HepG2 (cell line): ENCODE results near the gene VPS37B. TPM values are rescaled to one million over a fixed set of nuclear protein-coding genes. Genes with fewer than 3 reads are reported as not detected.
A peak's percentile ranks its signal among the peaks of the same experiment; 100 is the strongest.

Experiments
- HIC2 ChIP-seq: sonication (generic); formaldehyde crosslinking; IDR thresholded peaks from 2 replicates; pipeline ENCODE4 v1.9.0; 2022; ENCODE audit warnings: low read depth, missing genetic modification reagents
- HNF1B ChIP-seq: sonication (generic); formaldehyde crosslinking; IDR thresholded peaks from 2 replicates; pipeline ENCODE4 v1.5.1; 2020; ENCODE audit warnings: mild to moderate bottlenecking, moderate library complexity, missing genetic modification reagents
- KIAA2018 ChIP-seq: sonication (generic); formaldehyde crosslinking; IDR thresholded peaks from 2 replicates; pipeline ENCODE4 v1.5.0; 2020; ENCODE audit warnings: mild to moderate bottlenecking, missing genetic modification reagents, borderline replicate concordance
- MAZ ChIP-seq, 2 experiments: sonication (generic) in 1 of 2; formaldehyde crosslinking in 1 of 2; IDR thresholded peaks; 2 replicates each; pipeline versions ENCODE4 v1.5.0 to v1.6.1; 2012 to 2020; ENCODE audit warnings: low read depth in 2 of 2, mild to moderate bottlenecking in 2 of 2, borderline replicate concordance in 1 of 2, improper control_type of control experiment in 1 of 2, low read length in 1 of 2, missing genetic modification reagents in 1 of 2, moderate library complexity in 1 of 2
- MNT ChIP-seq: fragments of 450-650 bp; IDR thresholded peaks from 2 replicates; pipeline ENCODE4 v1.6.1; 2016
- MTA1 ChIP-seq: sonication (generic); formaldehyde crosslinking; IDR thresholded peaks from 2 replicates; pipeline ENCODE4 v1.4.0; 2020; ENCODE audit warnings: missing genetic modification reagents, mild to moderate bottlenecking, borderline replicate concordance
- MYC ChIP-seq: sonication (generic); formaldehyde crosslinking; IDR thresholded peaks from 2 replicates; pipeline ENCODE4 v1.9.0; 2021; ENCODE audit warnings: missing genetic modification reagents, borderline replicate concordance
- PHF21A ChIP-seq: sonication (generic); formaldehyde crosslinking; IDR thresholded peaks from 2 replicates; pipeline ENCODE4 v1.5.0; 2020; ENCODE audit warnings: mild to moderate bottlenecking, missing genetic modification reagents
- SIN3A ChIP-seq: IDR thresholded peaks from 2 replicates; pipeline ENCODE4 v1.6.1; 2011; ENCODE audit warnings: low read depth, mild to moderate bottlenecking, control low read depth, low read length, borderline replicate concordance
- SNAPC2 ChIP-seq: sonication (generic); formaldehyde crosslinking; IDR thresholded peaks from 2 replicates; pipeline ENCODE4 v1.8.1; 2022; ENCODE audit warnings: mild to moderate bottlenecking, missing genetic modification reagents
- WIZ ChIP-seq: sonication (generic); formaldehyde crosslinking; IDR thresholded peaks from 2 replicates; pipeline ENCODE4 v1.5.1; 2020; ENCODE audit warnings: mild to moderate bottlenecking, missing genetic modification reagents
- ZNF335 ChIP-seq: sonication (generic); formaldehyde crosslinking; IDR thresholded peaks from 2 replicates; pipeline ENCODE4 v1.4.0; 2020; ENCODE audit warnings: missing genetic modification reagents
- ZNF749 ChIP-seq: sonication (generic); formaldehyde crosslinking; IDR thresholded peaks from 2 replicates; pipeline ENCODE4 v1.8.0; 2022; ENCODE audit warnings: mild to moderate bottlenecking, missing genetic modification reagents, moderate library complexity, borderline replicate concordance
- ZNF761 ChIP-seq: sonication (generic); formaldehyde crosslinking; conservative IDR thresholded peaks from 2 replicates; pipeline ENCODE4 v1.4.0; 2020; ENCODE audit warnings: mild to moderate bottlenecking, missing genetic modification reagents
- polyA plus RNA-seq, 8 experiments: library from polyadenylated mRNA; depleted of rRNA in 3 of 8; stranded (reverse) in 7 of 8; unstranded in 1 of 8; fragments of >200 nt; fragmentation: Illumina TruSeq in 4 of 8; extraction: Trizol in 4 of 8; gene quantifications; 2 replicates each; pipeline versions ENCODE4 v1.2.1 to v1.2.3, GENCODE V29; 2011 to 2016; ENCODE audit warnings: low read depth in 4 of 8, missing spikeins in 1 of 8, mixed read lengths in 1 of 8; ENCODE audit not compliant: insufficient read depth in 1 of 8
- total RNA-seq, 5 experiments: library from RNA; depleted of rRNA; stranded (reverse); fragments of >200 nt; fragmentation: Illumina TruSeq; extraction: Trizol; gene quantifications; 2 replicates each; pipeline ENCODE4 v1.2.3, GENCODE V29; 2016; ENCODE audit warnings: low read depth in 1 of 5

Gene VPS37B
- total and polyA plus RNA-seq, 2 of the 13 experiments (the other 11 are each of a cell fraction or from before 2014, with no cell fraction given) = 4.6 to 5.3 TPM

- TF ChIP-seq MNT (peak; percentile 60), MTA1 (CRISPR knock-in tag) (peak; percentile 48; the same call in 1 of the 2 replicates), MYC (CRISPR knock-in tag) (peak; percentile 60; the same call in 1 of the 2 replicates), PHF21A (CRISPR knock-in tag) (peak; percentile 32; the same call in 1 of the 2 replicates), ZNF761 (CRISPR knock-in tag) (0 out of 2 replicates have a peak, but pooled peaks have one; percentile 57), WIZ (CRISPR knock-in tag) (no peak), ZNF335 (CRISPR knock-in tag) (no peak), SNAPC2 (CRISPR knock-in tag) (no peak), ZNF749 (CRISPR knock-in tag) (no peak), SIN3A (no peak), HIC2 (CRISPR knock-in tag) (0 out of 2 replicates have a peak, but pooled peaks have one; percentile 10), HNF1B (CRISPR knock-in tag) (0 out of 2 replicates have a peak, but pooled peaks have one; percentile 23), KIAA2018 (CRISPR knock-in tag) (no peak), MAZ (IDR thresholded peaks at IDR 0.05; ENCODE audit: borderline replicate concordance, low read depth, low read length) (no peak), MAZ (CRISPR knock-in tag; IDR thresholded peaks at IDR 0.05; ENCODE audit: low read depth) (no peak)
Measured at GRCh38 chr12:122862872-122863701, 32.8 kb downstream of the VPS37B start (continued).
